HL-60 (cell line): ENCODE measurements around the gene MEF2A.

ENCODE experiments used
- DNase-seq, 2 experiments: peaks; one replicate each; pipeline ENCODE4 v3.0.0-alpha.2; 2010 to 2020; ENCODE audit warnings: low read depth in 1 of 2, low spot score in 1 of 2
- H3K27ac ChIP-seq: fragments of 250-450 bp; sonication (Bioruptor Pico); replicated peaks from 2 replicates; pipeline ENCODE4 v1.5.1; 2020; ENCODE audit warnings: mild to moderate bottlenecking, moderate library complexity
- H3K27me3 ChIP-seq: fragments of 250-450 bp; sonication (Bioruptor Pico); 2 replicates; pipeline ENCODE4 v1.5.1; 2021; ENCODE audit warnings: mild to moderate bottlenecking, moderate library complexity; ENCODE audit not compliant: insufficient read depth, poor library complexity, severe bottlenecking
- H3K4me3 ChIP-seq: replicated peaks from 2 replicates; pipeline ENCODE4 v1.5.1; 2011; ENCODE audit warnings: mild to moderate bottlenecking, control low read depth, low read length; ENCODE audit not compliant: insufficient read depth
- CTCF ChIP-seq: IDR thresholded peaks from one replicate; pipeline ENCODE4 v1.5.1; 2011; ENCODE audit warnings: low read length, control low read depth, inconsistent platforms; ENCODE audit not compliant: insufficient read depth
- GABPA ChIP-seq: IDR thresholded peaks from 2 replicates; pipeline ENCODE4 v1.6.1; 2012; ENCODE audit warnings: low read depth
- POLR2AphosphoS5 ChIP-seq: IDR thresholded peaks from 2 replicates; pipeline ENCODE4 v1.6.1; 2012; ENCODE audit warnings: low read depth
- SPI1 ChIP-seq: IDR thresholded peaks from 2 replicates; pipeline ENCODE4 v1.6.1; 2012; ENCODE audit warnings: low read depth, mild to moderate bottlenecking, borderline replicate concordance
- TF ChIP-seq, protein P1 (sequence below): IDR thresholded peaks from 2 replicates; pipeline ENCODE4 v1.6.1; 2012; ENCODE audit warnings: low read depth; ENCODE audit not compliant: insufficient replicate concordance

MEF2A gene

DNA sequence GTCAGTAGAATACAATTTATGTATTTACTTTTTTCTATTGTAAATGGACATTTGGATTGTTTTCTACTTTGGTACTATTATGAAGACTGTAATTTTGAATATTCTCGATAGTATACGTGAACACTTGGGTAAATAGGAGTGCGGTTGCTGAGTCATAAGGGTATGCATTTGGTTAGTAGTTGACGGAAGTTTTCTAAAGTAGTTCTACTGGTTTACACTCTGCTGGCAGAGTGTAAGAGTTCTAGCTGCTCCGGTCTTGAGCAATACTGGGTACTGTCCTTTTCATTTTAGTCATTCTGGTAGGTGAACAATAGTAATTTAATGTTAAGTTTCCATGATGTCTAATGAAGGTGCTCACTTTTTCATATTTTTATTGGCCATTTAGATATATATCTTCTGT lies 70.0 kb downstream of the MEF2A start:
- TF ChIP-seq, protein P1, sequence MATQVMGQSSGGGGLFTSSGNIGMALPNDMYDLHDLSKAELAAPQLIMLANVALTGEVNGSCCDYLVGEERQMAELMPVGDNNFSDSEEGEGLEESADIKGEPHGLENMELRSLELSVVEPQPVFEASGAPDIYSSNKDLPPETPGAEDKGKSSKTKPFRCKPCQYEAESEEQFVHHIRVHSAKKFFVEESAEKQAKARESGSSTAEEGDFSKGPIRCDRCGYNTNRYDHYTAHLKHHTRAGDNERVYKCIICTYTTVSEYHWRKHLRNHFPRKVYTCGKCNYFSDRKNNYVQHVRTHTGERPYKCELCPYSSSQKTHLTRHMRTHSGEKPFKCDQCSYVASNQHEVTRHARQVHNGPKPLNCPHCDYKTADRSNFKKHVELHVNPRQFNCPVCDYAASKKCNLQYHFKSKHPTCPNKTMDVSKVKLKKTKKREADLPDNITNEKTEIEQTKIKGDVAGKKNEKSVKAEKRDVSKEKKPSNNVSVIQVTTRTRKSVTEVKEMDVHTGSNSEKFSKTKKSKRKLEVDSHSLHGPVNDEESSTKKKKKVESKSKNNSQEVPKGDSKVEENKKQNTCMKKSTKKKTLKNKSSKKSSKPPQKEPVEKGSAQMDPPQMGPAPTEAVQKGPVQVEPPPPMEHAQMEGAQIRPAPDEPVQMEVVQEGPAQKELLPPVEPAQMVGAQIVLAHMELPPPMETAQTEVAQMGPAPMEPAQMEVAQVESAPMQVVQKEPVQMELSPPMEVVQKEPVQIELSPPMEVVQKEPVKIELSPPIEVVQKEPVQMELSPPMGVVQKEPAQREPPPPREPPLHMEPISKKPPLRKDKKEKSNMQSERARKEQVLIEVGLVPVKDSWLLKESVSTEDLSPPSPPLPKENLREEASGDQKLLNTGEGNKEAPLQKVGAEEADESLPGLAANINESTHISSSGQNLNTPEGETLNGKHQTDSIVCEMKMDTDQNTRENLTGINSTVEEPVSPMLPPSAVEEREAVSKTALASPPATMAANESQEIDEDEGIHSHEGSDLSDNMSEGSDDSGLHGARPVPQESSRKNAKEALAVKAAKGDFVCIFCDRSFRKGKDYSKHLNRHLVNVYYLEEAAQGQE: no peak
- TF ChIP-seq CTCF: no peak
- TF ChIP-seq GABPA: no peak
- TF ChIP-seq POLR2AphosphoS5: no peak
- no peak for TF ChIP-seq SPI1
- Histone ChIP-seq H3K27me3 (no peaks in the 10 kb centered on the region), H3K27ac (no peak overlapping the region), H3K4me3 (no peak overlapping the region)
- DNase-seq: no peak

- TF ChIP-seq, protein P1: no peak
- DNase-seq: no peak
- no peak overlapping the region for H3K27ac ChIP-seq
- no peak overlapping the region for H3K4me3 ChIP-seq
- no peaks in the 10 kb centered on the region for H3K27me3 ChIP-seq
These were observed 79.2 kb downstream of the MEF2A start for GRCh38 chr15:99644913-99645542.

DNA sequence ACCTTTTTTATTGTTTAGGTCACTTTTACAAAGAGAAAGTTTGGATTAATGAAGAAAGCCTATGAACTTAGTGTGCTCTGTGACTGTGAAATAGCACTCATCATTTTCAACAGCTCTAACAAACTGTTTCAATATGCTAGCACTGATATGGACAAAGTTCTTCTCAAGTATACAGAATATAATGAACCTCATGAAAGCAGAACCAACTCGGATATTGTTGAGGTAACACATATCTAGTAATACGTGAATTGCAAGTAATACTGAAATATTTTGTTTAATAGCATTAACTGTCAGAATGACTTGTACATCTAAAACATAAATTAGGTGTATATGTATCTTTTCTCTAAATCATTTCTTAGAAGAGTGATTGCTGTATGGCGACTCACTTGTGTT lies 79.8 kb downstream of the MEF2A start:
- Histone ChIP-seq H3K27ac (no peak overlapping the region), H3K27me3 (no peaks in the 10 kb centered on the region), H3K4me3 (no peak overlapping the region)
- no peak for DNase-seq
- TF ChIP-seq, protein P1: no peak
- TF ChIP-seq SPI1 (no peak), CTCF (no peak), POLR2AphosphoS5 (no peak), GABPA (no peak)
